ENCODE measurements around the gene CAPN8.

Gene CAPN8

GRCh38 chr1:223665592-223666312 is at the start of gene CAPN8:
TSS of gene CAPN8 (minus strand) at chr1:223665701. CDS start at chr1:223665646, 55 bp downstream.
- DNase-seq (ENCODE audit: low read depth) = no peak

DNA sequence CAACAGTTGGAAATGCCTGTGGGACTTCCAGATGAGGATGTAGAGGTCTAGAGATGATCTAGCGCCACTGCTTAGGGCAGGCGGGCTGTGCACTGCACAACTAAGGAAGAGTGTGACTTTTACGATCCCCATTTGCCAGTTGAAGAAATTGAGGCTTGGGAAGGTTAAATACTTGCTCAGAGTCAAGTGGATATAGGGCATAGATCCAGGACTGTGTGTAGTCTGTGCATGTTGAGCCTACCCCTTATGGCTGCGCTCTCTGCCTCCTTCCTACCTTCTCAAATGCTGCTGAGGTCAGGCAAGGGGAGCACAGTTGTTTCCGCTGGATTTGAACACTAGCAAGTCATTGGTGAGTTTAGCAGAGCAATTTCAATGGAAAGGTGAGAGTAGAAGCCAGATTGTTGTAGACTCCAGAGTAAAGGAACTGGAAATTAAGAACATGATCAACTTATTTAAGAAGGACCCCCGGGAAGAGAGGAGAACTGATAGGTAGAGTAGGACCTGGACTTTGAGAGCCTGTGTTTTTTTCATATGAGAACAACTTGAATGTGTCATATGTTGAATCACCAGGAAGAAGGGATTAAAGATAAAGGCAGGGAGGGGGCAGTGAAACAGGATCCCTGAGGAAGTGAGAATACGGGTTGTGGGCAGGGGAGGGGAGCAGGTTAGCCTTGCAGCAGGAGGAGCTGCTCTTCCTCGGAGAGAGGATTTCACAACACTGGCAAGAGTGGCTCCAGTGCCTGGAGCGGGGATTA is 49.5 kb upstream of the CAPN8 start:
- DNase-seq (ENCODE audit: low read depth) = no peak

DNA sequence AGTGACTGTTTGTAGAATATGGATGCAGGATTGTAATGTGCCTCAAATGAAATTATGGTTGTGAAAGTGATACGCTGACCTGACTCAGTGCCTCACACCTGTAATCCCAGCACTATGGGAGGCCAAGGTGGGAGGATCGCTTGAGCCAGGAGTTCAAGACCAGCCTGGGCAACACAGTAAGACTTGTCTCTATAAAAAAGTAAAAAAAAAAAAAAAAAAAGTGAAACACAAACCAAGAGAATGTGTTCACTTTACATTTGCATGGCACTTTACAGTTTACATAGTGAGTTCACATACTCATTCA is 48.9 kb upstream of the CAPN8 start:
- no peak for DNase-seq (ENCODE audit: low read depth)

GRCh38 chr1:223713546-223714420 is 48.3 kb upstream of the CAPN8 start:
- no peak for DNase-seq (ENCODE audit: low read depth)

GRCh38 chr1:223712850-223713474 is 47.5 kb upstream of the CAPN8 start:
- DNase-seq (ENCODE audit: low read depth) = no peak

DNA sequence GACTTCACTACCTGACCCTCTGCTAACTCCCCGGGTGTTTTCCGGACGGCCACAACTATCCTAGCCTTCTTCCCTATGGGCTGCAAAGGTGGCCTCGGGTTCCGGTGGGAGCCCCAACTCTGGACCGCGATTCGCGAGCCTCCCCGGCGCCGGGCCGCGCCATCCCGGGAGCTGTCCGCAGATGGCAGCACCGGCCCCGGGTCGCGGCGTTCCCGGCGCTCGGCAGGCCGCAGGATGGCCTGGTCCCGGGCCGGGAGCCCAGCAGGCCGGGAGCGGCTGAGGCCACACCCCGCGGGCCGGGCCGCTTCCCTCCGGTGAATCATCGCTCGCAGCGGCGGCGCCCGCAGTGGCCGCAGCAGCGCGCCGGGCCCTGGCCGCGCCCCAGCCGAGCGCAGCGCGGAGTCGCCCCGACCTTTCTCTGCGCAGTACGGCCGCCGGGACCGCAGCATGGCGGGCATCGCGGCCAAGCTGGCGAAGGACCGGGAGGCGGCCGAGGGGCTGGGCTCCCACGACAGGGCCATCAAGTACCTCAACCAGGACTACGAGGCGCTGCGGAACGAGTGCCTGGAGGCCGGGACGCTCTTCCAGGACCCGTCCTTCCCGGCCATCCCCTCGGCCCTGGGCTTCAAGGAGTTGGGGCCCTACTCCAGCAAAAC is 46.8 kb upstream of the CAPN8 start, which contains the start of gene CAPN2:
CAPN2 (plus strand) TSS at position 346 of the 656 bp plus-strand sequence; CDS start at position 448, 102 bp downstream.
- DNase-seq (ENCODE audit: low read depth) = no peak

DNA sequence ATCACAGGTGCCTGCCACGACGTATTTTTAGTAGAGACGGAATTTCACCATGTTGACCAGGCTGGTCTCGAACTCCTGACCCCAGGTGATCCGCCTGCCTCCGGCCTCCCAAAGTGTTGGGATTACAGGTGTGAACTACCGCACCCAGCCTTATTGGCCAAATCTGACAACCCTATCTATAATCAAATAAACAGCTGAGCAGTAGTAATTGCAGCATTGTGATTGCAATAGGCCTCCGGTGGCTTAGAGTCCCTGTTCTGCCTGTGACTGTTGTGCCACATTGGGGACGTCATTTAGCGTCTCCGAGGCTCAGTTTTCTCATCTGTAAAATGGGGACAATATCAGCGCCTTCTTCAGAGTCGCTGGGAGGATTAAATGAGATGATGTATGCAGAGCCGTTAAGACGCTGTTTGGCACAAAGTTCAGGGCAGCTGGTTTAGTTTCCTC is 46.3 kb upstream of the CAPN8 start:
- DNase-seq (ENCODE audit: low read depth) = no peak

DNA sequence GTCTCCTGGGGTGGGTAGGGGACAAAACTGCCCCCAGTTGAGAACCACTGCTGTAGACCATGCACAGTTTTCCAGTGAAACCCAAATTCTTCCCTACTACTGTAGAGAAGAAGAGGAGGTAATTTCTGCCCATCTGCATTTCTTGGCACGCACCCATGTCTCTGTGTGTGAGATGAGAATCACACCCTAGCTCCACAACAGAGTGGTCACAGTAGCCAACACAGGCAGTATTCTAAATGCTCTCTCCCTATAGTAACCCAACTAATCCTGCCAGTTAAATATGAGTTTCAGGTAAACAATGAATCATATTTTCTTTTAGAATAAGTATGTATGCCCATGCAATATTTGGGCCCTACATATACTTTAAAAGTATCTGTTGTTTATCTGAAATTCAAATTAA is 45.7 kb upstream of the CAPN8 start:
- DNase-seq (ENCODE audit: low read depth) = no peak

DNA sequence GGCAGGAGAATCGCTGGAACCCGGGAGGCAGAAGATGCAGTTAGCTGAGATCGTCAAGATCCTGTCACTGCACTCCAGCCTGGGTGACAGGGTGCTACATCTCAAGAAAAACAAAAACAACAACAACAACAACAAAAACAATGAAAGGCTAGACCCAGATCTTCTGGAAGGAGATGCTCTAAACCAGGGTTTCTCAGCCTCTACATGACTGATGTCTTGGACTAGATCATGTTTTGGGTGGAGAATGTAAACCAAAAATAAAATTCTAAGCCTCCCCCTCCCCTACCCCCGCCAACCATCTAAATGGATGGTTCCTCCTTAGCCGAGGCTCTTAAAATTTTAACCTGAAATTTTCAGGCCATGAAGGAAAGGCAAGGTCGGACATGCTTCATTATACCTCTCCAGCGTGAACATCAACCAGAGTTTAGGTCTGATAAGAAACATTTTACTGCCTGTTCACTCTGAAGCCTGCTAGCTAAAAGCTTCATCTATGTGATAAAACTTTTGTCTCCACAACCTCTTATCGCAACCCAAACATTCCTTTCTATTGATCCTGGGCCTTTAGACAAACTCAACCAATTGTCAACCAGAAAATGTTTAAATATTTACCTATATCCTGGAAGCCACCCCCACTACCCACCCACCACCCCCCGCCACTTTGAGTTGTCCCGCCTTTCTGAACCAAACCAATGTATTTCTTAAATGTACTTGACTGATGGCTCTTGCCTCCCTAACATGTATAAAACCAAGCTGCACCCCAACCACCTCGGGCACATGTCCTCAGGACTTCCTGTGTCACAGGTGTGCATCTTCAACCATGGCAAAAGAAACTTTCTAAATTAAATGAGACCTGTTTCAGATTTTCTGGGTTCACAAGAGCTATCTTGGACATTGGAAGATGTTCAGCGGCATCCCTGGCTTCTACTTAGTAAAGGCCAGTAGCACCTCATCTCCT is 45.0 kb upstream of the CAPN8 start:
- DNase-seq (ENCODE audit: low read depth) = no peak

DNA sequence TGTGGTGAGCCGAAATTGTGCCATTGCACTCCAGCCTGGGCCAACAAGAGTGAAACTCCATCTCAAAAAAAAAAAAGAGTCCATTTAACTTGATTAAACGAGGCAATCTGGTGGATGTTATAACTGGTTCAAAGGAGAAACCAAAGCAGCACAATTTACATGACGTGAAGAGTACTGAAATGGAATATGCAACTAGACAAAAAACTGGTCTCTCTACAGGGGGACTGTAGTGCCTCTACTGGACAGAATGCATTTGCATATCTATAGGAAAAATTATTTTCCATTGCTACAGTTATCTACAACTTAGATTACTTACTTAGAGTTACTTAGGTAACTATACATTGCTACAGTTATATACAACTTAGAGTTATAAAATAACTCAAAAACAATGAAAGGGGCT is 44.1 kb upstream of the CAPN8 start:
- no peak for DNase-seq (ENCODE audit: low read depth)

DNA sequence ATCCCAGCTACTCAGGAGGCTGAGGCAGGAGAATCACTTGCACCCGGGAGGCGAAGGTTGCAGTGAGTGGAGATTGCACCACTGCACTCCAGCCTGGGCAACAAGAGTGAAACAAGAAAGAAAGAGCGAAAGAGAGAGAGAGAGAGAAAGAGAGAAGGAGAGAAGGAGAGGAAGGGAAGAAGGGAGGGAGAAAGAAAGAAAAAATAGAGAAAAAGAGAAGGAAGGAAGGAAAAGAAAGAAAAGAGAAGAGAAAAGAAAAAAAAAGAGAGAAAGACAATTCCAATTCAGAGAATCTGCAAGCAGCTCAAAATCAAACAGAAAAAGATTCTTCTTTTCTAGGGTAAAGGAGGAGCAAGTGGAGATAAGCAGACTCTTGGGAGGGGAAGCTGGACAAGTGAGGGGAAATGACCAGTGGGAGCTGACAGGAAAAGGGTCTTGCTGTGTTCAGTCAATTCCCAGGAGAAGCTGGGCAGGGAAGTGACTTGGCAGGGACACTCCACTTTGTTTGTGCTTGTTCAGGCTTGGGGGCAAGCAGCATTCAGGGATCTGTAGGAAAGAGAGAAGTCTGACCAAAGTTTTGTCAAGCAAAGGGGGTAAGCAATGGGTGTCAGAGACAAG is 43.3 kb upstream of the CAPN8 start:
- DNase-seq (ENCODE audit: low read depth) = no peak

- no peak for DNase-seq (ENCODE audit: low read depth)
These were observed 42.5 kb upstream of the CAPN8 start for GRCh38 chr1:223708001-223708359.

DNA sequence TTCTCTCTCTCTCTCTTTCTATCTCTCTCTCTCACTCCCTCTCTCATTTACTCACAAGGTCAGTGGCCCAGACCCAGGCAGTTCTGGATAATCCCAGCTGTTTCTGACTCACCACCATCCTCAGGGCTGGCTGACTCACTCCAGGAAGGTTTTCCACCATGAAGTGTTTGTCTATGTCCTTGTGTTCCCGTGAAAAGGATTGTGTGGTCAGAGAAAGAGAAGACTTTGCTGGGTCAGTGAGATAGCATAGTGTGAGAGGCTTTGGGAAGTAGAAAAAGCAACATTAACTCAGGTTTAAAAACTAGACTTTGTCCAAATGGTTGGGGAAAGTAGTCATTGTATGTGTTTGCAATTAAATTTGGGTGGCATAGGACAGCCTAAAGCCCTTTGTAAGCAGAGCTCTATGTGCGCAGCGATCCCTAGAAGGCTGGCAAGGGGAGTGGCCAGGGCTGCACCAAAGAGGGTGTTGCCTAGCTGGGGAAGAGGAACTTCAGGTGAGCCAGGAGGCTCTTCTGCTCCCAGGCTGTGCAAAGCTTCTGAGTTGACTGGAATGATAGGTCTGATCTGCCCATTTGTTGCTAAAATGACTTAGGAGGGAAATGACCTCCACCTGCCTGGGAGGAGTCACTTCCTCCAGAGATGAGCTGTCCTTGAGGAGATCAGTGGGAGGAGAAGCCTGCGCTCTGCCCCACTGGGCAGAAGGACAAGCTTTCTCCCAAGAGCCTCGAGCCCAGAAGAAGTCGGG is 41.9 kb upstream of the CAPN8 start:
- peak; percentile 97 for DNase-seq (ENCODE audit: low read depth)

DNA sequence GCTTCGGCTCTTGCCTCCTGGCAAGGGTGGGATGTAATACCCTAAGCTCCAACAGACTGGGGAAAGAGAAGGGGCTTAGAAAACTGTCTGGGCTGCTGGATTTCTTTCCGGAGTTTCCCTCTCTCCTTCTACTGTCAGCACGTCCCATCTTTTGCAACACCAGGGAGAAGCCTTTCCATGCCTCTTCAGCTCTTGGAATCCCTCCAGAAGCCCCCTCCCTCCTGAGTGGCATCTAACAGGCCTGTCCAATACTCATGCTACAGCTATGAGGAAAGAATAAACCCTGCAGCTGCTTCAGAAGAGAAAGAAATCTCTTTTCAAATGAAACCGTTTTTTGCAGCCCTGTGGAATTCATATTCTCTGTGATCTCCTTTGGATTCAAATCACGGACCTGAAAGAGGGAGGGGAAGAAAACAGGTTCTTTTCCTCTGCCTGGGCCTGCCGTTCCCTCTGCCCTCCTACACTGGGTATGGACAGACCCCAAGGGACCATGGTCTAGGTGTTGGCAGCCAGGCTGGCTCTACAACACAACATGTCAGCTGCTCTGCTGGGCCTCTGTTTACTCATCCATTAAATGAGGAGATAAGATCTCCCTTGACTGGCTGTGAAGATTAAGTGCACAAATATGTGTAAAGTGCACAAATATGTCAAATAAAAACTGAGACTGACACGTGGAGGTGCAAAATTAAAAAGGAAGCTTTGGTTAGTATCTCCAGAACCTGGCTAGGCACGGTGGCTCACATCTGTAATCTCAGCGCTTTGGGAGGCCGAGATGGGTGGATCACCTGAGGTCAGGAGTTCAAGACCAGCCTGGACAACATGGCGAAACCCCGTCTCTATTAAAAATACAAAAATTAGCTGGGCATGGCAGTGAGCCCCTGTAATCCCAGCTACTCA is 40.8 kb upstream of the CAPN8 start:
- no peak for DNase-seq (ENCODE audit: low read depth)

GRCh38 chr1:223704921-223705878 is 39.7 kb upstream of the CAPN8 start:
- DNase-seq (ENCODE audit: low read depth) = no peak

DNA sequence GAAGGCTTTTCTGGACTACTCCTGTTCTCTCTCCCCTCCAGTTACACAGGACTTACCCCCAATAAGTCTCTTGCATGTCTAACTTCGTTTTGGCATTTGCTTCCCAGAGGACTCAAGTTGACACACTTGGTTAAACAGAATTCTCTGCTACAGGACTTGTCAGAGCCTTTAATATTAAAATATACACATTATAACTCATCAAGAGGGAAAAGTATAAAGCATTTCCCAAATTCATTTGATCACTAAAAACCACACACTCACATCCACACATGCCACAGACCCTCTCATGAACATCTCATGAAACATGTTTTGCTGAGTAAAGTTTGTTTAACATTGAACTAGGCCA is 38.1 kb upstream of the CAPN8 start:
- no peak for DNase-seq (ENCODE audit: low read depth)
